GM20000 (cell line): ENCODE results near the gene GK.

Source experiments
- DNase-seq: peaks from one replicate; pipeline ENCODE4 v3.0.0; 2012; ENCODE audit warnings: low spot score
- TF ChIP-seq, protein P1 (sequence below): IDR thresholded peaks from 2 replicates; pipeline ENCODE4 v1.5.1; 2012; ENCODE audit warnings: mild to moderate bottlenecking, control low read depth; ENCODE audit errors: extremely low read depth, missing control alignments

Gene GK

DNA sequence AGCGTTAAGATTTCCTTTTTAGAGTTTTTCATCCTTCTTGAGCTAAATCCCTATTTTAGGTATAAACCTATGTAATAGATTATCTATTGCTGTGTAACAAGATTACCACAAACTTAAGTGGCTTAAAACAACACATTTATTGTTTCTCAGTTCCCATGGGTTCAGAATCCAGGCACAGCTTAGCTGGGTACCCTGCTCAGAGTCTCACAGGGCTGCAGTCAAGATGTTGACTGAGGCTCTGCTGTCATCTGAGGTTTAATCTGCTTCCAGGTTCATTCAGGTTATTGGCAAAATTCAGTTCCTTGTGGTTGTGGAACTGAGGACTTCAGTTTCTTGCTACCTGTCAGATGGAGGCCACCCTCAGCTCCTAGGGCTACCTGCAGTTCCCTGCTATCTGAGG lies 60.9 kb downstream of the GK start:
- no peak for DNase-seq

GRCh38 chrX:30715976-30716375 lies 62.8 kb downstream of the GK start:
- TF ChIP-seq, protein P1, sequence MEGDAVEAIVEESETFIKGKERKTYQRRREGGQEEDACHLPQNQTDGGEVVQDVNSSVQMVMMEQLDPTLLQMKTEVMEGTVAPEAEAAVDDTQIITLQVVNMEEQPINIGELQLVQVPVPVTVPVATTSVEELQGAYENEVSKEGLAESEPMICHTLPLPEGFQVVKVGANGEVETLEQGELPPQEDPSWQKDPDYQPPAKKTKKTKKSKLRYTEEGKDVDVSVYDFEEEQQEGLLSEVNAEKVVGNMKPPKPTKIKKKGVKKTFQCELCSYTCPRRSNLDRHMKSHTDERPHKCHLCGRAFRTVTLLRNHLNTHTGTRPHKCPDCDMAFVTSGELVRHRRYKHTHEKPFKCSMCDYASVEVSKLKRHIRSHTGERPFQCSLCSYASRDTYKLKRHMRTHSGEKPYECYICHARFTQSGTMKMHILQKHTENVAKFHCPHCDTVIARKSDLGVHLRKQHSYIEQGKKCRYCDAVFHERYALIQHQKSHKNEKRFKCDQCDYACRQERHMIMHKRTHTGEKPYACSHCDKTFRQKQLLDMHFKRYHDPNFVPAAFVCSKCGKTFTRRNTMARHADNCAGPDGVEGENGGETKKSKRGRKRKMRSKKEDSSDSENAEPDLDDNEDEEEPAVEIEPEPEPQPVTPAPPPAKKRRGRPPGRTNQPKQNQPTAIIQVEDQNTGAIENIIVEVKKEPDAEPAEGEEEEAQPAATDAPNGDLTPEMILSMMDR = no peak
- no peak for DNase-seq

More for the DNA sequence above, 60.9 kb downstream of the GK start:
- TF ChIP-seq, protein P1 = no peak

GRCh38 chrX:30733852-30734660 lies 80.8 kb downstream of the GK start:
- TF ChIP-seq, protein P1 = no peak
- DNase-seq = no peak

- TF ChIP-seq, protein P1 = no peak
- DNase-seq = no peak
Measured at GRCh38 chrX:30734782-30735181, 81.6 kb downstream of the GK start.

DNA sequence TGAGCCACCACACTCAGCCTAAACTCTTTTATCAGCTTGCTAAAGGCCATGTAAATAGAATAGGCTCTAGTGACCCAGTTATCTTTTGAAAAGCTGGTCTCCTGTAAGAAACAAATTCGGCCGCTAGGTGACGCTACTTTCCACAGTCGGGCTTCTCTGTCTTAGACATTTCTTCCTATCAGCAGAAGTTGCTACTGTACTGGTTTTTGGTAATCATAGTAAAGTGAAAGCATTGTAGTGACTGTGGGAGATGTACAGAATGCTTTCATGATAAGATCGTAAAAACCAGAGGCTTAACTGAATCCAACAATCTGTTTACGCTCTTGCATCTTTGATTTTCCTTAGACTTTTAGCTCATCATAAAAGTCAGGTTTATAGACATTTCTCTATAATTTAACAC lies 82.6 kb downstream of the GK start:
- TF ChIP-seq, protein P1 = peak; percentile 33
- DNase-seq = peak; percentile 50

DNA sequence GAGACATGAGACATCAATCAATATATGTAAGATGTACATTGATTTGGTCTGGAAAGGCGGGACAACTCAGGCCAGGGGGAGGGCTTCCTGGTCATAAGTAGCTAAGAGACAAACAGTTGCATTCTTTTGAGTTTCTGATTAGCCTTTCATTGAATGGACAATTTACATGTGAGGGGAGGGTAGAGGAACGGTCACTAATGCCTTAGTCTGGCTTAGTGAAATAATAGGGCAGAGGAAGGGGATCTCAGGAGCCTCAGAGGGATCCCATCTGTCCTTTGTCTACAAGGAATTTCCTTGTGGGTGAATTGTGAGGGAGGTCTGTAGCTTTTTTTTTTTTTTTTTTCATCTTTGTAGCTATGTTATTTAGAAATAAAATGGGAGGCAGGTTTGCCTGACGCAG lies 88.3 kb downstream of the GK start:
- DNase-seq = no peak
- TF ChIP-seq, protein P1 = no peak

DNA sequence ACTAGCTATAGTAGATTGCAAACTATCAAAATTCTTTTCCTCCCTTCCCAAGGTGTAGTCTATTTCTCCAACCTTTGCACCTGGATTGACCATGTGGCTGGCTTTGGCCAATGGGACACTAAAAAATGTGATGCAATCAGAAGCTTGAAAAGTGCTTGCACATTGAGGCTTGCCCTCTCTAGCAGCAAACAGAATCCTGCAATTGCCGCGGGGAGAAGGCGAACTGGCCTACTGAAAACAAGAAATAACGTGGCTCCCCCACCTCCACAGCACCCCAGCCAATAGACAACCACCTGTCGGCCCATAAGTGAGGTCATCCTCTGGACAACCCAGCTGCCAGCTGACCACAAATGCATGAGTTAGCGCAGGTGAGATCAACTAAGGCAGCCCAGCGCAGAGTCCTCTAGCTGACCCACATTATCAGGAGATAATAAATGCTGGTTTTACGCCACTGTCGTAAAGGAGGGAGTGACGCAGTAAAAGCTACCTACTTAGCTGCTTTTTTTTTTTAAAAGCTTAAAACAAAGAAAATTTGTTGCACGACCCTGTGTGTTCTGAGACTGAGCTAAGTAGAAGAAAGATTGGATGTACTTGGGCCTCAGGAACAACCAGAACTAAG lies 95.2 kb downstream of the GK start:
- DNase-seq = no peak
- TF ChIP-seq, protein P1 = no peak
